Gastroesophageal sphincter (tissue), 3 donors: ENCODE data around the gene SORCS1.

Source experiments
- POLR2A ChIP-seq, 2 donors: fragments of 450-650 bp; IDR thresholded peaks; one replicate each; pipeline ENCODE4 v1.6.1; 2017; ENCODE audit warnings: antibody characterized with exemption in 2 of 2, mild to moderate bottlenecking in 2 of 2, moderate library complexity in 1 of 2
- POLR2AphosphoS5 ChIP-seq: sonication (generic); formaldehyde crosslinking; IDR thresholded peaks from one replicate; pipeline ENCODE4 v1.6.1; 2017; ENCODE audit warnings: antibody characterized with exemption
- TF ChIP-seq, protein P1 (sequence below), 4 experiments: fragments of 200-600 bp in 2 of 4; fragments of 450-650 bp in 2 of 4; sonication (generic) in 1 of 4; IDR thresholded peaks; one replicate each; pipeline ENCODE4 v1.5.1; 2017 to 2019; ENCODE audit warnings: antibody characterized with exemption in 4 of 4, mild to moderate bottlenecking in 2 of 4, moderate library complexity in 2 of 4

DNA sequence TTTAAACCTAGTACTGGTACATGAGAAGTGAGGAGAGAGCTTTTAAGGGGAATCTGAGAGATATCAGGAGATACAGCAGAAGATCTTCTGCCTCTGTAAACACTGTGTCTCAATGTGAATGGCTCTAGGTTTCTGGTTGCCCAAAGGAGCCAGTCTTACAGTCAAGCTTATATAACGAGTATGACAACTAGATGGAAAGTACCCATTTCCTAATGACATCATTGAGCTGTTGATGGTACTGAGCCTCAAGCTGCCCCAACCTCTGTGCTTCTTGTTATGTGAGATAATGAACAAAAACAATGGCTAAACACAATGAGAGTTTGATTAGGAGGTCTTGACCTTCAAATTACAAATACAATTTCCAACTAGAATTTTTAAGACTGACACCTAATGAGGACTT is 451.5 kb downstream of the SORCS1 start:
- TF ChIP-seq POLR2A (IDR thresholded peaks at IDR 0.05) (no peak), POLR2AphosphoS5 (no peak)
- TF ChIP-seq, protein P1, sequence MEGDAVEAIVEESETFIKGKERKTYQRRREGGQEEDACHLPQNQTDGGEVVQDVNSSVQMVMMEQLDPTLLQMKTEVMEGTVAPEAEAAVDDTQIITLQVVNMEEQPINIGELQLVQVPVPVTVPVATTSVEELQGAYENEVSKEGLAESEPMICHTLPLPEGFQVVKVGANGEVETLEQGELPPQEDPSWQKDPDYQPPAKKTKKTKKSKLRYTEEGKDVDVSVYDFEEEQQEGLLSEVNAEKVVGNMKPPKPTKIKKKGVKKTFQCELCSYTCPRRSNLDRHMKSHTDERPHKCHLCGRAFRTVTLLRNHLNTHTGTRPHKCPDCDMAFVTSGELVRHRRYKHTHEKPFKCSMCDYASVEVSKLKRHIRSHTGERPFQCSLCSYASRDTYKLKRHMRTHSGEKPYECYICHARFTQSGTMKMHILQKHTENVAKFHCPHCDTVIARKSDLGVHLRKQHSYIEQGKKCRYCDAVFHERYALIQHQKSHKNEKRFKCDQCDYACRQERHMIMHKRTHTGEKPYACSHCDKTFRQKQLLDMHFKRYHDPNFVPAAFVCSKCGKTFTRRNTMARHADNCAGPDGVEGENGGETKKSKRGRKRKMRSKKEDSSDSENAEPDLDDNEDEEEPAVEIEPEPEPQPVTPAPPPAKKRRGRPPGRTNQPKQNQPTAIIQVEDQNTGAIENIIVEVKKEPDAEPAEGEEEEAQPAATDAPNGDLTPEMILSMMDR (IDR thresholded peaks at IDR 0.05): no peak
